CD4-positive, alpha-beta T cell (primary cell): ENCODE data around the gene JOSD2. TPM values are rescaled to one million over a fixed set of nuclear protein-coding genes. Genes with fewer than 3 reads are reported as not detected.

Experiments
- ATAC-seq: fragments of 200-7000 bp; cut with Tn5 transposase; one replicate; pipeline ENCODE4 v1.10.0; 2022; ENCODE audit warnings: mild to moderate bottlenecking; ENCODE audit not compliant: poor library complexity
- CTCF ChIA-PET: fragments of 350-600 bp; sonication (Branson Sonifier 250); formaldehyde crosslinking; loops from one replicate; lab custom pipeline; 2021; ENCODE audit warnings: antibody characterized with exemption, inconsistent platforms; lab: Charles Lee
- POLR2A ChIA-PET: fragments of 350-600 bp; sonication (Branson Sonifier 250); formaldehyde crosslinking; loops from one replicate; lab custom pipeline; 2021; ENCODE audit warnings: antibody characterized with exemption, inconsistent platforms; lab: Charles Lee
- DNase-seq, 14 experiments: peaks; one replicate each; pipeline ENCODE4 v3.0.0-alpha.2; 2013 to 2020; ENCODE audit warnings: mixed read lengths in 2 of 14
- H3K27ac ChIP-seq, 2 donors: one replicate each; pipeline versions ENCODE4 v1.5.1 to v1.7.0; 2013; ENCODE audit warnings: low read length in 2 of 2, low read depth in 1 of 2, mild to moderate bottlenecking in 1 of 2
- H3K27me3 ChIP-seq, 2 experiments: 1 replicate in 1 of 2; 2 replicates in 1 of 2; pipeline versions ENCODE4 v1.6.1 to v1.7.0; 2013; ENCODE audit warnings: low read length in 2 of 2, control low read depth in 1 of 2, mild to moderate bottlenecking in 1 of 2, moderate library complexity in 1 of 2; ENCODE audit not compliant: insufficient read depth in 2 of 2, control insufficient read depth in 1 of 2
- H3K36me3 ChIP-seq: one replicate; pipeline ENCODE4 v1.6.1; 2013; ENCODE audit warnings: low read length, control low read depth; ENCODE audit not compliant: insufficient read depth
- H3K4me1 ChIP-seq: one replicate; pipeline ENCODE4 v1.6.1; 2013; ENCODE audit warnings: low read length, control low read depth; ENCODE audit not compliant: insufficient read depth
- H3K4me3 ChIP-seq: one replicate; pipeline ENCODE4 v1.5.1; 2013; ENCODE audit warnings: mild to moderate bottlenecking, low read length, moderate library complexity
- H3K9me3 ChIP-seq, 2 experiments: 1 replicate in 1 of 2; 2 replicates in 1 of 2; pipeline versions ENCODE4 v1.6.1 to v1.7.0; 2013; ENCODE audit warnings: low read length in 2 of 2, mild to moderate bottlenecking in 2 of 2, control low read depth in 1 of 2, moderate library complexity in 1 of 2; ENCODE audit not compliant: control insufficient read depth in 1 of 2, insufficient read depth in 1 of 2
- H3K27ac Mint-ChIP-seq: one replicate; pipeline ENCODE4 v1.8.0; 2020; ENCODE audit warnings: mixed read lengths
- H3K27me3 Mint-ChIP-seq: one replicate; pipeline ENCODE4 v1.8.0; 2021; ENCODE audit warnings: mixed read lengths
- H3K36me3 Mint-ChIP-seq: one replicate; pipeline ENCODE4 v1.8.0; 2021; ENCODE audit warnings: low read depth, mixed read lengths
- H3K4me1 Mint-ChIP-seq: one replicate; pipeline ENCODE4 v1.8.0; 2021; ENCODE audit warnings: low read depth, mixed read lengths
- H3K4me3 Mint-ChIP-seq: one replicate; pipeline ENCODE4 v1.8.0; 2020; ENCODE audit warnings: mild to moderate bottlenecking, mixed read lengths
- H3K9me3 Mint-ChIP-seq: one replicate; pipeline ENCODE4 v1.8.0; 2020; ENCODE audit warnings: mixed read lengths
- CTCF ChIP-seq: fragments of 200-600 bp; IDR thresholded peaks from one replicate; pipeline ENCODE4 v1.8.0; 2022; ENCODE audit warnings: antibody characterized with exemption, mild to moderate bottlenecking
- intact Hi-C, 2 experiments: fragments of 100-400 bp; cut with DNase I in 1 of 2; cut with micrococcal nuclease in 1 of 2; formaldehyde crosslinking; loops; one replicate each; pipeline versions ENCODE4 v1.15.1 to v1.9.0; 2023 to 2025; cut with DNase I, micrococcal nuclease
- total RNA-seq, 174 experiments: library from RNA in 2 of 174; stranded (reverse) in 2 of 174; gene quantifications; one replicate each; pipeline ENCODE4 v1.2.3 and lab custom pipeline; 2021 to 2026

The JOSD2 gene
- total RNA-seq, 2 experiments from 2014 or later: 11.7 to 11.9 TPM

DNA sequence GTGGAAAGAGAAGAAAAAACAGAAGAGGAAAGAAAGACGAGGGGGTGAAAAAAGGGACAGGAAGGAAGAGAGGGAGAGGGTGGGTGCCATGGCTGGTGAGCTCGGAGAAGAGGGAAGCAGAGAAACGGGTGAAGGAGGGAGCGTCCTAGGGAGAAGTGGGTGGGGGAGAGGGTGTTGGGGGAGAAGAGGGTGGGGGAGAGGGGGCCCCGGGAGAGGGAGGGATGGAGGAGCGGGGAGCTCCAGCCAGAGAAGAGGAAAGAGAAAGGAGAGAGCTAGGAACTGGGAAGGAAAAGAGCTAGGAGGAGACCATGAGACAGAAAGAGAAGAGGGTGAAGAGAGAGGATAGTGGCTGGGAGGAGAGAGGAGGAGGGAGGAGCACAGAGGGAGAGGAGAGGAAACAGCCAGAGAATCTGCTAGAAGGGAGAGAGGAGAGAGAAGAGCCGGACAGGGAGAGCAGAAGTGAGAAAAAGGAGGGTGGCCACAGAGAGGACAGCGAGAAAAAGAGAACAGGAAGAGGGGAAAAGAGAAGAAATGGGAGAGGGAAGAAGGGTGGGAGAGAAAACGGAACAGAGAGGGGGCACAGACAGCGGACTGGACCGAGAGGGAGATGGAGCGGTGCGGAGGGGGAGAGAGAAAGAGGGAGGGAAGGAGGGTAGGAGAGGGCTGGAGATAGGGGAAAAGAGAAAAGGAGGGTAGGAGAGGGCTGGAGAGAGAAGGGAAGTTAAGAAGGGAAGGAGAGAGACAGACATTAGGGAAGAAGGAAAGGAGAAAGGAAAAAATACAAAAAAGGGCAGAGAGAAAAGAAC is 22.4 kb downstream of the JOSD2 start:
- no peak for ATAC-seq
- Histone ChIP-seq H3K4me1 (peaks cover 25% of the 10 kb centered on the region), H3K36me3 (no peaks in the 10 kb centered on the region), H3K27me3 (no peaks in the 10 kb centered on the region), H3K27ac (no peak overlapping the region), H3K9me3 (peaks cover 0 to 3% of the 10 kb centered on the region in 2 experiments), H3K4me3 (no peak overlapping the region)
- CTCF ChIA-PET: no interaction called here
- POLR2A ChIA-PET: no interaction called here
- no peaks in the 10 kb centered on the region for H3K27me3 Mint-ChIP-seq
- no peak overlapping the region for H3K4me3 Mint-ChIP-seq
- H3K36me3 Mint-ChIP-seq: peaks cover 43% of the 10 kb centered on the region
- TF ChIP-seq CTCF: no peak
- no peaks in the 10 kb centered on the region for H3K9me3 Mint-ChIP-seq
- H3K27ac Mint-ChIP-seq: no peak overlapping the region
- intact Hi-C loops: no loop called here
- H3K4me1 Mint-ChIP-seq: peaks cover 39% of the 10 kb centered on the region
- no peak for DNase-seq

- H3K4me1 Mint-ChIP-seq: peaks cover 34% of the 10 kb centered on the region
- DNase-seq: peak in 12 of 14 experiments; percentile 17 to 74 (median 44)
- ATAC-seq: no peak
- POLR2A ChIA-PET: no interaction called here
- no peaks in the 10 kb centered on the region for H3K9me3 Mint-ChIP-seq
- intact Hi-C loops: no loop called here
- H3K9me3 ChIP-seq: peaks cover 0 to 3% of the 10 kb centered on the region in 2 experiments
- H3K4me3 Mint-ChIP-seq: no peak overlapping the region
- no peak overlapping the region for H3K27ac Mint-ChIP-seq
- no peak overlapping the region for H3K4me3 ChIP-seq
- no peak overlapping the region for H3K27ac ChIP-seq
- peaks cover 20% of the 10 kb centered on the region for H3K4me1 ChIP-seq
- CTCF ChIA-PET: no interaction called here
- no peaks in the 10 kb centered on the region for H3K27me3 ChIP-seq
- peaks cover 11% of the 10 kb centered on the region for H3K36me3 ChIP-seq
- H3K27me3 Mint-ChIP-seq: no peaks in the 10 kb centered on the region
- peaks cover 59% of the 10 kb centered on the region for H3K36me3 Mint-ChIP-seq
- peak; percentile 58 for TF ChIP-seq CTCF
Measured at GRCh38 chr19:50486823-50487515, 24.0 kb downstream of the JOSD2 start.

DNA sequence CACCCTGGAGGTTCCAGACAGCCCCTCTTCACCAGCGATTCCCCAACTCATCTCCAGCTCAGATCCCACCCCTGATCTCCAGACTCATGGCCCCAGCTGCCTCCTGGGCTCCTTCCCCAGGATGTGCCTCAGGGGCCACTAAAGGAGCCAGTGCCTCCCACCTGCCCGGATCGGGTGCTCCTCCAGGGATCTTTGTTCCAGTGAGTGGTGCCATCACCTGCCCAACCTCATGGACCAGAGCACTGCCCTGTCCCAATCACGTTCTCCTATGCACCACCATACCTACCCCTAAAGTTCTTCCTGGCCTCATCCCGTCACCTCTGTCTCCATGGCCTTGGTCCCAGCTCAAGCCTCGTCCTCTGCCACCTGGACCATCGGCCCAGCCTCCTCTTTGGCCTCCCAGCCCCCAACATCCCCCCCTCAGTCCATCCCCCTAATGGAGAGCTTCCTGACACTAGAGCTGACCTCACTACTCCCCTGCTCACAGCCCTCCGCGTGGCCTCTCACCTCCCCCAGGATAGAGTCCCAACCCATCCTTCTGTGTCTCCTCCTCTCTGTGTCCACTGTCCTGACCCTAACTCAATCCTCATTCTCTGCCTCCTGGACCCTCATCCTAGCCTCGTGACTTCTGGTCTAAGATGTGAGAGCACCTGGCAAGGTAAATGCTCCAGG is 25.6 kb downstream of the JOSD2 start:
- TF ChIP-seq CTCF: no peak
- intact Hi-C loops: no loop called here
- no peak for ATAC-seq
- Histone ChIP-seq H3K4me3 (no peak overlapping the region), H3K9me3 (peaks cover 0 to 3% of the 10 kb centered on the region in 2 experiments), H3K27me3 (no peaks in the 10 kb centered on the region), H3K4me1 (peaks cover 9% of the 10 kb centered on the region), H3K36me3 (peaks cover 27% of the 10 kb centered on the region), H3K27ac (no peak overlapping the region)
- CTCF ChIA-PET: no interaction called here
- Mint-ChIP-seq H3K4me3 (no peak overlapping the region), H3K27ac (no peak overlapping the region), H3K27me3 (no peaks in the 10 kb centered on the region), H3K9me3 (no peaks in the 10 kb centered on the region), H3K4me1 (peaks cover 18% of the 10 kb centered on the region), H3K36me3 (peaks cover 61% of the 10 kb centered on the region)
- DNase-seq: peak in 1 of 14 experiments; percentile 15
- POLR2A ChIA-PET: no interaction called here
